HG03469 (cell line): ENCODE results near the gene MICAL3.
"Not testable (repeated sequence)": the region's sequence is repeated elsewhere in the genome, so short reads cannot be mapped to it uniquely, and the experiment has no call there.

Experiments
- ATAC-seq: cut with Tn5 transposase; IDR thresholded peaks from one replicate; pipeline ENCODE4 v1.9.1; 2021; ENCODE audit warnings: mild to moderate bottlenecking, moderate library complexity, moderate number of reproducible peaks; ENCODE audit not compliant: unreplicated experiment

Gene MICAL3

GRCh38 chr22:17939579-17939978 lies 84.8 kb downstream of the MICAL3 start:
- ATAC-seq: no peak

GRCh38 chr22:17939011-17939410 lies 85.3 kb downstream of the MICAL3 start:
- no peak for ATAC-seq

DNA sequence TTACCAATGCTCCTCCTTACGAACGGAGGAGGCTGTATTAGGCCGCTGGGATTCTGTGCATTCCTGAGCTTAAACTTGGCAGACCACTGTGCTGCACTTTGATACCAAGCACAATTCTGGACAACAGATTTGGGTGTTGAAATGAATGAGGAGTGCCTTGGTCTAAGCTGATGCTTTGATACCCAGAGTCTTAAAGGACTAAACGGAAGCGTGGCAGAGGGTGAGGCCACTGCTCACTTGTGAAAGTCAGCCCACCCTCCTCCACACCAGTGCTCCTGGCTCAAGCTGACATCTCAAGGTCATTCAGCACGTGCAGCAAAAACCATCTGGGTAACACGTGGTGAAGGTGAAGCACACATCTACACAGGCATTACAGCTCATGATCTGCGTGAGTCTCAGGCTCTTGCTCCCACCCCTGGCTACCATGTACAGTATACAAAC lies 85.9 kb downstream of the MICAL3 start:
- ATAC-seq: no peak

- ATAC-seq: not testable (repeated sequence)
These were observed 91.9 kb downstream of the MICAL3 start for GRCh38 chr22:17932457-17932856.

DNA sequence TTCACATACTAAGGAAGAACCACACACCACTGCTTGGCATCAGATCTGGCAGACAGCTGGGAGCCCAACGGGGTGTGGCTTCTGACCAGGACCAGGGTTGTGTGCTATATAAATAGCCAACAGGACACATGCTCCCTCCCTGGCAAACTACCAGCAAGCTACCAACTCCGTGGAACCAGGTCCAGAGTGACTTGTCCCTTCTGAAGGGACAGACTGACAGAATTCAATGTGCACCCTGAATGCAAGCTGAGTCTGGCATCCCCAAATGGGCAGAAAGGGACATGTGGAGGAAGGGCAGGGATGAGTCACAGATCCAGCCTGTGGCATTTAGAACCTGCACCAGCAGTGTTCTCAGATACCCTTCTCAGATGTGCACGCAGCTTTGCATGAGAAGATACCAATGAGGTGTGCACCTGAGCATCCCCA lies 92.9 kb downstream of the MICAL3 start:
- ATAC-seq: no peak

GRCh38 chr22:17930455-17931313 lies 93.7 kb downstream of the MICAL3 start:
- ATAC-seq: no peak

DNA sequence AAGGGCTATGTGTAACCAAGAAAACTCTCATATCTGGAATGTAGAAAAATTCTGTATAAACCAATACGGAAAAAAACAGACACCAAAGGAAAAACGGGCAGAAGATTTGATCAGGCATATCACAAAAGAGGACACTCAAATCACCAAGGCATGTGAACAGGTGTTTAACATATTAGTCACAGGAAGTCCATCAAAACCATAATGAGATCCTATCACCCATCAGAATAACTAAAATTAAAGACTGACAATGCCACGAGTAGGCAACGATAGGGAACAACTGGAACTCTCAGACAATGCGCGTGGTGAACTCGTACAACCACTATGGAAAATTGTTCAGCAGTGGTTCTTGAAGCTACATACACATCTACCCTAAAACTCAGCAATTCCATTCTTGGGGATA lies 94.5 kb downstream of the MICAL3 start:
- ATAC-seq: no peak

DNA sequence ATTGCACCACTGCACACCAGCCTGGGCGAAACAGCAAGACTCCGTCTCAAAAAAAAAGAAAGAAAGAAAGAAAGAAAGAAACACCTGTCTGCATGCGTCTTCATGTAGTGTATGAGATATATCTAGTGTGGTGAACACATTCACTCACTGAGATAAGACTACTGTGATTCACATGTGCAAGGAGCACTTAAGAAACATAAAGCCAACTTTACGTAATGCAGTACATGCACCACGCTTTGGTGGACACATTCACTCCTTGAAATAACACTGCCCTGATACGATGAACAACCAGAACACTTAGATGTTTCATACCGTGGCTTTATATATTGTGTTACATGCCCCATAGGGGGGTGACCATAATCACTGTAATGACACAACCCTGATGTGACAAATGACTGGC lies 96.0 kb downstream of the MICAL3 start:
- no peak for ATAC-seq

DNA sequence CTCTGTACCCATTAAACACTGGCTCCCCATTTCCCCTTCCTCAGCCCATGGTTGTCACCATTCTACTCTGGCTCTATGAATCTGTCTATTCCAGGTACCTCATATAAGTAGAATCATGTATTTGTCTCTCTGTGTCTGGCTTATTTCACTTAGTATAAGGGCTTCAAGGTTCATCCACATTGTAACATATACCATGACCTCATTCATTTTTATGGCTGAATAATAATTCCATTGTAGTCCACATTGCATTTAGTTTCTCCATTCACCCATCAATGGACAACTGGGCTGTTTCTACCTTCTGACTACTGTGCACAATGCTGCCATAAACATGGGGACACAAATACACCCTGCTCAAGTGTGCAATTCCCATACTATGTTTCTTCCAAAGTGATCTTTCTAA lies 97.3 kb downstream of the MICAL3 start:
- ATAC-seq: no peak

DNA sequence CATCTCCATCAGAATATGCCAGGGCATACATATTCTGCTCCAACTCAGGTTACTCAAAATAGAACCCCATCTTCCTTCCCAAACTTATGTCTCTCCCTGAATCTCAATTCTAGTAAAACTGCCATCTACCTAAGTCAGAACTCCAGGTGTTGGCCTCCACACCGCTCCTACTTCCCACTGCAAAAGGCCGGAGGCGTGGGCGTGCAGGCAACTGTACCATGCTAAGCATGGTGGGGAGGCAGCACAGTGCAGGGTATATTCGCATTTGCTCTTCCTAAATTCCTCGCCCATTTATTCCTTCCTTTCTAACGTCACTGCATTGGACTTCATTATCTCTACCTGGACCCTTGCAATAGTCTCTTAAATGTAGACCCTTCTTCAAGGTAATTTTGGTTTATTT lies 97.8 kb downstream of the MICAL3 start:
- ATAC-seq: no peak

GRCh38 chr22:17925431-17925841 lies 98.9 kb downstream of the MICAL3 start:
- no peak for ATAC-seq

DNA sequence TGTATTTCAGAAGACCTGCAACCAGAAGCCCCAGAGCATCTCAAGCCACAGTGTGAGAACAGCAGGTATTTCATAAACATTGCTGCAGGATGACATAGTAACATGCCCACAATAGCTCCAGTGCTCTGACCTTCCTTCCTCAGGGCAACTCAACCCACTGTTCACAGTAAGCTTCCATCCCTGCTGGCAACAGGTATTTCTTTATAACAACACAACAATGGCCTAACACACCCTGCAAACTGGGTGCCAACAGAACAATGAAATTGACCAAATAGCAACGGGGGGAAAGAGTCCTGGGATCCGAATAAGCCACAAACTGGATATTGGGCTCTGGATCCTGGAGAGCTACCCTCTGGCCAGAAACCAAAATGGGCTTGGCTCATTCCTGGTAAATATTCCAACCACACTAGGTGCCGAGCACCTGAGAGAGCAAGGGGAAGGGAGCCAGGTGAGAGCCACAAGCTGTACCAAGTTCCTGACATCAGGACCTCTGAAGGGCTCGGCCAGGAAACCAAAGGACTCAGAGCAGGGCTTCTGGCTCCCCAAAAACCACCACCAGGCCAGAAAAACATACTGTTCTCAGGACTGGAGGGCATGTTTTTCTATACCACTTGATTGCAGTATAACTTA lies 99.5 kb downstream of the MICAL3 start:
- no peak for ATAC-seq

DNA sequence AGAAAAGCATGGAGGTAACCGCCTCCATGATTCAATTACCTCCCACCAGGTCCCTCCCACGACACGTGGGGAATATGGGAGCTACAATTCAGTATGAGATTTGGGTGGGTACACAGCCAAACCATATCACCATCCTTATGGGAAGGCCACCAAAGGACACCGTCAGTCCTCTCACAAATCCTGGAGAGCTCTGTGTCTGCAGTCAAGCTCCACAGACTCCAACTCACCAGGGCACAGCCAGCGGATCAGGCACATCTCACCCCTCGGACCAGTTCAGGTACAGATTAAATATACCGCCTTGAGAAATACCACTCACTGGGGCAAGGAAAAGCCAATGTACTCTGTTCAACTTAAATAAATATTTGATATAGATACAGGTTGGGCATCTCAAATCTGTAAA lies 100.3 kb downstream of the MICAL3 start:
- ATAC-seq: no peak

- no peak for ATAC-seq
These were observed 101.1 kb downstream of the MICAL3 start for GRCh38 chr22:17922925-17923903.

DNA sequence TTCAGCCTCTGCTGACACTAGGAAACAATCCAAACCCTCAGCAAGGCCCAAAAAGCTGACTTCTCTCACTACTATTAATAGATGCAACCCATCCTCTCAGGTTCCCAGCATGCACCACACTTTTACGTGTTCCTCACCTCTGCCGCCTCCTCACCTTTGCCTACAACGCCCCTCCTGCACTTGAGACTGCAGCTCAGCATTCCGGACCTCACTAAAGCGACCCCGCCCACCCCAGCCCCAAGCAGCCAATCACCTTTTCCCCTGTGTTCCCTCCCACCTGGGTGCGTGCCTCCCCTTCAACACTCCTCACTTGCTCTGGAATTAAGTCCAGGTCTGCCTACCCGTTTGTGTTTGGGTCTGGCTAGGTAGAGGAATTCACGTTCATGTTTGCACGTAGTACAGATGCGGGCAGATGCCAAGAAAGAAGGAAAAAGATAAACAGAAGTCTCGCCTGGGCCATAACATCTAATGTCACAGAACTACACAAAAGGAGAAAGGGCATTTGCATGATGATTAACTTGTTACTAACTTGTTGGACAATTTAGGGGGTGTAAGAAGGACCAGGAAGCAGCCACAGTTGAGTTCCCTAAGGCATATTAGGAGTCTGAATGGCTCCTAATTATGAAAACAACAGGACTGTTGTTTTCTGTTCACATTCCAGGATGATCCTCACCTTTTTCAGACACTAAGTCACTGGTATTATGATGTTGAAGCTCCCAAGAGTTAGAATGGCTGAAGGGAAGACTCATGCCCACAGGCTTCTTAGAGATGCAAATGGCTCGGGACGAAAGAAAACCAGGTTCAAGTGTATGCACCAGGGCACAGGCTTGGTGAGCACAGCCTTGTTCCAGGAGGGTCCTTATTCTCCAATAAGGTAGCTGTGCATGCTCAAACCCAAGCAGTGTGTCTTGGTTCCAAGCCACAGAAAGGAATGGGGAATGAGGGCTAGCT lies 102.2 kb downstream of the MICAL3 start:
- ATAC-seq: no peak

DNA sequence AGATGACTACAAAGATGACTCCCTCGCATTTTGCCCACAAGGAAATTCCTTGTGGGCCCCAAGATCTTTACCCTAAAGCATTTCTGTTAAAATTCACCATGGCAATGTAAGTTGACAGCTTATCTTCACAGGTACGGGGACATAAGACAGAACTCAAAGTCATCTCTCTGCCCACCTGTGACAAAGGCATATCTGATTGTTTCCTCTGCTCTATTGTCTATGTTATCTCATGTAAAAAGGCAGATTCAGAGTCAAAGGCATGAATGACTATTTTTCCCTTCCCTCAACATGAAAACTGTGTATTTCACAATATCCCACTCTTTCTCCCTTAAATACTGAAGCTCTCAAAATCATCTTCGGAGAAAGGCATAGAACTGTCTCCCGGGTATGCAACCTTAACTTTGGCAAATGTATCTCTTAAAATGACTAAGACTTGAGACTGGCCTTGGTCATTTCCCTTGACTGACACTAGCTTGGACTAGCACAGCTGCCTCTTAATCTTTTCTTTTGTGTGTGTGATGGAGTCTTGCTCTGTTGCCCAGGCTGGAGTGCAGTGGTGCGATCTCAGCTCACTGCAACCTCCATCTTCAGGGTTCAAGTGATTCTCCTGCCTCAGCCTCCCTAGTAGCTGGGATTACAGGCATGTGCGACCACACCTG lies 103.2 kb downstream of the MICAL3 start:
- no peak for ATAC-seq

DNA sequence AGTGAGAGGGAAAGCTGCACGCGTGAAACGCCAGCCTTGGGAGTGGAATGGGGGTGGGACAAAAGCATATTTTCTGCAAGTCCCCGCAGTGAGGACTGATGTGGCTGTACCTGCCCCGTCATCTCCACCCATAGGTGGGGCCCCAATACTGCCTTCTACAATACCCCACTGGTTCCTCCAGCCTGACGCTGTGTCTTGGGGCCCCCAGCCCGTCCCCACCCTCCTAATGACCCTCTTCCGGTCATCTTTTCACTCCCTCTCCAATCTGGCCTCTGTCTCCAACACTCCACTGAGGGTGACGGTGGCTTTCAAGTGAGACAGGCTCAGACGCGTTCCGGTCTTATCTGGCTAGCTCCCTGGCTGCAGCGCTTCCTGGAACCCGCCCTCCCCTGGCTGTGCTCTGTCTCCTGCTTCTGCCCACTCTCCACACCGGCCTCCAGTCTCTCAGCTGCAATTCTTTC lies 104.2 kb downstream of the MICAL3 start:
- ATAC-seq: no peak

DNA sequence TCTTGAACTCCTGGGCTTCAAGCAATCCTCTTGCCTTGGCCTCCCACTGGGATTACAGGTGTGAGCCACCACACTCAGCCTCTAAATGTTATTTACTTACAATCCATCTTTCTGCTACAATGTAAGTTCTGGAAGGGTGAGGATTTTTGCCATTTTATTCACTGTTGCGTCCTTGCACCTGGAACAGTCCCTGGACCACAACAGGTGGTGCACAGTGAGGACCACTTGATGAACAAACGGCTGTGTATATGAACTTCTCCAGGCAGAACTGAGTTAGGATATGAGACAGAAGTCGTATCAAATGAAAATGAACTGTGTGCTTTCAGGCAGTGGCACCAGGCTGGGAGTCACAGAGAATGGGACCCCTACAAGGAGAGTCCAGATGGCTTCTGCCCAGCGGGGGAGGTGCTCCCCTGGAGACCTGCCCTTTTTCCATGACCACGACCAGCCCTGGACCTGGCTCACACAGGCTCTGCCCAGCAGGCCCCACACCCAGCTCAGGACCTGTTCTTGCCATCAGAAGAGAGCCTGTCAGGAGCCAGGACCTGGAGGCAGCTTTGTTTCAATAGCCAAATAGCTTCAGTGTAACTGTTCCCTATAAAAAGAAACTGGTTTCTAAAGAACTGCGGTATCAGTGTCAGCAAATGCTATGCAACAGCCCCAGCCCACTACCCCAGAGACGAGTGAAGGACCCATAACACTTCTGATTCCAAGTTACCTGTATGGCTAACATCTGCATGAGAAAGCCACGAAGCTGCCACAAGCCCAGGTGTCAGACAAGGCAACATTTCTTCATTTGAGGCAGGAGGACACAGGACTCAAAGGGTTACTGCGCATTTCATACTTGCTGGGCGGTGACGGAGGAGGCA lies 104.9 kb downstream of the MICAL3 start:
- no peak for ATAC-seq
